CD4-positive, alpha-beta T cell (primary cell): ENCODE measurements around the gene FAT1. TPM values are rescaled to one million over a fixed set of nuclear protein-coding genes. Genes with fewer than 3 reads are reported as not detected.
"Not testable (repeated sequence)": the region's sequence is repeated elsewhere in the genome, so short reads cannot be mapped to it uniquely, and the experiment has no call there.

Experiments
- ATAC-seq: fragments of 200-7000 bp; cut with Tn5 transposase; one replicate; pipeline ENCODE4 v1.10.0; 2022; ENCODE audit warnings: mild to moderate bottlenecking; ENCODE audit not compliant: poor library complexity
- CTCF ChIA-PET: fragments of 350-600 bp; sonication (Branson Sonifier 250); formaldehyde crosslinking; loops from one replicate; lab custom pipeline; 2021; ENCODE audit warnings: antibody characterized with exemption, inconsistent platforms; lab: Charles Lee
- POLR2A ChIA-PET: fragments of 350-600 bp; sonication (Branson Sonifier 250); formaldehyde crosslinking; loops from one replicate; lab custom pipeline; 2021; ENCODE audit warnings: antibody characterized with exemption, inconsistent platforms; lab: Charles Lee
- DNase-seq, 14 experiments: peaks; one replicate each; pipeline ENCODE4 v3.0.0-alpha.2; 2013 to 2020; ENCODE audit warnings: mixed read lengths in 2 of 14
- H3K27ac ChIP-seq, 2 donors: one replicate each; pipeline versions ENCODE4 v1.5.1 to v1.7.0; 2013; ENCODE audit warnings: low read length in 2 of 2, low read depth in 1 of 2, mild to moderate bottlenecking in 1 of 2
- H3K27me3 ChIP-seq, 2 experiments: 1 replicate in 1 of 2; 2 replicates in 1 of 2; pipeline versions ENCODE4 v1.6.1 to v1.7.0; 2013; ENCODE audit warnings: low read length in 2 of 2, control low read depth in 1 of 2, mild to moderate bottlenecking in 1 of 2, moderate library complexity in 1 of 2; ENCODE audit not compliant: insufficient read depth in 2 of 2, control insufficient read depth in 1 of 2
- H3K36me3 ChIP-seq: one replicate; pipeline ENCODE4 v1.6.1; 2013; ENCODE audit warnings: low read length, control low read depth; ENCODE audit not compliant: insufficient read depth
- H3K4me1 ChIP-seq: one replicate; pipeline ENCODE4 v1.6.1; 2013; ENCODE audit warnings: low read length, control low read depth; ENCODE audit not compliant: insufficient read depth
- H3K4me3 ChIP-seq: one replicate; pipeline ENCODE4 v1.5.1; 2013; ENCODE audit warnings: mild to moderate bottlenecking, low read length, moderate library complexity
- H3K9me3 ChIP-seq, 2 experiments: 1 replicate in 1 of 2; 2 replicates in 1 of 2; pipeline versions ENCODE4 v1.6.1 to v1.7.0; 2013; ENCODE audit warnings: low read length in 2 of 2, mild to moderate bottlenecking in 2 of 2, control low read depth in 1 of 2, moderate library complexity in 1 of 2; ENCODE audit not compliant: control insufficient read depth in 1 of 2, insufficient read depth in 1 of 2
- H3K27ac Mint-ChIP-seq: one replicate; pipeline ENCODE4 v1.8.0; 2020; ENCODE audit warnings: mixed read lengths
- H3K27me3 Mint-ChIP-seq: one replicate; pipeline ENCODE4 v1.8.0; 2021; ENCODE audit warnings: mixed read lengths
- H3K36me3 Mint-ChIP-seq: one replicate; pipeline ENCODE4 v1.8.0; 2021; ENCODE audit warnings: low read depth, mixed read lengths
- H3K4me1 Mint-ChIP-seq: one replicate; pipeline ENCODE4 v1.8.0; 2021; ENCODE audit warnings: low read depth, mixed read lengths
- H3K4me3 Mint-ChIP-seq: one replicate; pipeline ENCODE4 v1.8.0; 2020; ENCODE audit warnings: mild to moderate bottlenecking, mixed read lengths
- H3K9me3 Mint-ChIP-seq: one replicate; pipeline ENCODE4 v1.8.0; 2020; ENCODE audit warnings: mixed read lengths
- CTCF ChIP-seq: fragments of 200-600 bp; IDR thresholded peaks from one replicate; pipeline ENCODE4 v1.8.0; 2022; ENCODE audit warnings: antibody characterized with exemption, mild to moderate bottlenecking
- intact Hi-C, 2 experiments: fragments of 100-400 bp; cut with DNase I in 1 of 2; cut with micrococcal nuclease in 1 of 2; formaldehyde crosslinking; loops; one replicate each; pipeline versions ENCODE4 v1.15.1 to v1.9.0; 2023 to 2025; cut with DNase I, micrococcal nuclease
- total RNA-seq, 174 experiments: library from RNA in 2 of 174; stranded (reverse) in 2 of 174; gene quantifications; one replicate each; pipeline ENCODE4 v1.2.3 and lab custom pipeline; 2021 to 2026

The FAT1 gene
- total RNA-seq, 2 experiments from 2014 or later = 0.03 TPM; not detected in 1

GRCh38 chr4:186660403-186660802 lies 63.3 kb downstream of the FAT1 start:
- CTCF ChIA-PET = no interaction called here

GRCh38 chr4:186659935-186660334 lies 63.7 kb downstream of the FAT1 start:
- CTCF ChIA-PET = no interaction called here
- POLR2A ChIA-PET = no interaction called here

More at GRCh38 chr4:186660403-186660802, 63.3 kb downstream of the FAT1 start:
- H3K36me3 Mint-ChIP-seq = no peaks in the 10 kb centered on the region
- ATAC-seq (no peak), DNase-seq (no peak)
- no peaks in the 10 kb centered on the region for H3K9me3 Mint-ChIP-seq
- Histone ChIP-seq H3K36me3 (no peaks in the 10 kb centered on the region), H3K27me3 (no peaks in the 10 kb centered on the region), H3K4me3 (no peak overlapping the region), H3K27ac (no peak overlapping the region), H3K4me1 (no peaks in the 10 kb centered on the region), H3K9me3 (peaks cover 0 to 15% of the 10 kb centered on the region in 2 experiments)
- H3K4me3 Mint-ChIP-seq = no peak overlapping the region
- POLR2A ChIA-PET = no interaction called here
- no peaks in the 10 kb centered on the region for H3K4me1 Mint-ChIP-seq
- no peak overlapping the region for H3K27ac Mint-ChIP-seq
- intact Hi-C loops = no loop called here
- TF ChIP-seq CTCF = no peak
- H3K27me3 Mint-ChIP-seq = no peaks in the 10 kb centered on the region

GRCh38 chr4:186659456-186659855 lies 64.2 kb downstream of the FAT1 start:
- CTCF ChIA-PET = interaction anchor here (0.6 kb wide), 1 partner anchor 18 kb away, joined by 3 read pairs; no protein-coding TSS in a partner anchor
- DNase-seq, H3K27ac ChIP-seq, H3K27me3 Mint-ChIP-seq, H3K9me3 Mint-ChIP-seq, H3K36me3 ChIP-seq, POLR2A ChIA-PET, H3K4me3 ChIP-seq, H3K4me3 Mint-ChIP-seq, H3K36me3 Mint-ChIP-seq, ATAC-seq, H3K27me3 ChIP-seq, H3K4me1 Mint-ChIP-seq, H3K4me1 ChIP-seq, H3K27ac Mint-ChIP-seq, intact Hi-C loops: not testable (repeated sequence)
- H3K9me3 ChIP-seq = peaks cover 0 to 16% of the 10 kb centered on the region in 2 experiments

More at GRCh38 chr4:186659935-186660334, 63.7 kb downstream of the FAT1 start:
- Histone ChIP-seq H3K27ac (no peak overlapping the region), H3K4me3 (no peak overlapping the region), H3K36me3 (no peaks in the 10 kb centered on the region), H3K4me1 (no peaks in the 10 kb centered on the region), H3K27me3 (no peaks in the 10 kb centered on the region), H3K9me3 (peaks cover 0 to 16% of the 10 kb centered on the region in 2 experiments)
- Mint-ChIP-seq H3K36me3 (no peaks in the 10 kb centered on the region), H3K4me3 (no peak overlapping the region), H3K27ac (no peak overlapping the region), H3K9me3 (no peaks in the 10 kb centered on the region), H3K4me1 (no peaks in the 10 kb centered on the region), H3K27me3 (no peaks in the 10 kb centered on the region)
- TF ChIP-seq CTCF = no peak
- DNase-seq (no peak), ATAC-seq (no peak)
- intact Hi-C loops = no loop called here

GRCh38 chr4:186658657-186659056 lies 65.0 kb downstream of the FAT1 start:
- CTCF ChIA-PET = no interaction called here
- Mint-ChIP-seq H3K4me3 (no peak overlapping the region), H3K36me3 (no peaks in the 10 kb centered on the region), H3K27me3 (no peaks in the 10 kb centered on the region), H3K27ac (no peak overlapping the region), H3K4me1 (no peaks in the 10 kb centered on the region), H3K9me3 (no peaks in the 10 kb centered on the region)
- TF ChIP-seq CTCF = no peak
- no peak overlapping the region for H3K27ac ChIP-seq
- H3K9me3 ChIP-seq = peaks cover 0 to 16% of the 10 kb centered on the region in 2 experiments
- H3K4me1 ChIP-seq = no peaks in the 10 kb centered on the region
- no peak for ATAC-seq
- POLR2A ChIA-PET = no interaction called here
- no peak overlapping the region for H3K4me3 ChIP-seq
- no peaks in the 10 kb centered on the region for H3K27me3 ChIP-seq
- DNase-seq = no peak
- H3K36me3 ChIP-seq = no peaks in the 10 kb centered on the region
- intact Hi-C loops = no loop called here
